Left lobe of liver (tissue), 2 donors: Measurements from ENCODE around the gene GYG2. TPM values are rescaled to one million over a fixed set of nuclear protein-coding genes. Genes with fewer than 3 reads are reported as not detected.

ENCODE experiments used
- ATAC-seq: fragments of 200-7000 bp; cut with Tn5 transposase; one replicate; pipeline ENCODE4 v1.9.1; 2020; ENCODE audit warnings: mild to moderate bottlenecking, moderate library complexity
- DNase-seq: peaks from one replicate; pipeline ENCODE4 v3.0.0-alpha.2; 2020; ENCODE audit warnings: low spot score
- total RNA-seq: library from RNA; stranded (reverse); gene quantifications from one replicate; pipeline ENCODE4 v1.2.1, GENCODE V29; 2021
- donor health status: DM: no; HTN: no; CAD: no; lungs with moderate emphysema.
- donor health status: DM: no; HTN: yes; CAD: no.

Gene GYG2
- total RNA-seq, 1 donor from 2014 or later = 16.7 TPM

- ATAC-seq = peak; percentile 90
- peak; percentile 46 for DNase-seq
These were observed 16.4 kb upstream of the GYG2 start for GRCh38 chrX:2812161-2812907.

- ATAC-seq (no peak), DNase-seq (no peak)
These were observed 11.7 kb upstream of the GYG2 start for GRCh38 chrX:2817036-2817435.

GRCh38 chrX:2819345-2820135, 9.2 kb upstream of the GYG2 start:
- ATAC-seq (peak; percentile 65), DNase-seq (no peak)

- no peak for ATAC-seq
These were observed 8.5 kb upstream of the GYG2 start for GRCh38 chrX:2820136-2820771.

GRCh38 chrX:2823795-2824386, 4.8 kb upstream of the GYG2 start:
- ATAC-seq (peak; percentile 66), DNase-seq (peak; percentile 62)

More at GRCh38 chrX:2820136-2820771, 8.5 kb upstream of the GYG2 start:
- no peak for DNase-seq

GRCh38 chrX:2824886-2825285, 3.8 kb upstream of the GYG2 start:
- ATAC-seq = no peak
- DNase-seq = no peak

GRCh38 chrX:2828959-2829411, 255 bp downstream of the GYG2 start:
- ATAC-seq (peak; percentile 55), DNase-seq (no peak)

- no peak for ATAC-seq
- no peak for DNase-seq
These were observed 928 bp downstream of the GYG2 start for GRCh38 chrX:2829469-2830246.

GRCh38 chrX:2831471-2832228, 2.9 kb downstream of the GYG2 start:
- ATAC-seq (no peak), DNase-seq (no peak)

GRCh38 chrX:2837961-2838360, 9.2 kb downstream of the GYG2 start:
- no peak for DNase-seq
- ATAC-seq = no peak

- no peak for ATAC-seq
- DNase-seq = no peak
These were observed 12.2 kb downstream of the GYG2 start for GRCh38 chrX:2840961-2841360.

- DNase-seq (no peak), ATAC-seq (no peak)
These were observed 12.8 kb downstream of the GYG2 start for GRCh38 chrX:2841537-2841936.

GRCh38 chrX:2846992-2847391, 18.3 kb downstream of the GYG2 start:
- no peak for ATAC-seq

GRCh38 chrX:2848871-2849301, 20.2 kb downstream of the GYG2 start:
- no peak for DNase-seq

More at GRCh38 chrX:2846992-2847391, 18.3 kb downstream of the GYG2 start:
- DNase-seq = no peak

GRCh38 chrX:2854918-2855317, 26.2 kb downstream of the GYG2 start:
- DNase-seq (no peak), ATAC-seq (no peak)

More at GRCh38 chrX:2848871-2849301, 20.2 kb downstream of the GYG2 start:
- ATAC-seq = no peak

- no peak for ATAC-seq
These were observed 27.0 kb downstream of the GYG2 start for GRCh38 chrX:2855761-2856160.

GRCh38 chrX:2857566-2857965, 28.8 kb downstream of the GYG2 start:
- ATAC-seq (no peak), DNase-seq (no peak)

More at GRCh38 chrX:2855761-2856160, 27.0 kb downstream of the GYG2 start:
- no peak for DNase-seq

- no peak for ATAC-seq
- DNase-seq = no peak
These were observed 30.6 kb downstream of the GYG2 start for GRCh38 chrX:2859197-2859797.

GRCh38 chrX:2862404-2862803, 33.7 kb downstream of the GYG2 start:
- ATAC-seq = no peak

More at GRCh38 chrX:2862404-2862803, 33.7 kb downstream of the GYG2 start:
- no peak for DNase-seq
